OCI-LY7 (cell line): ENCODE data around the gene EGLN2.

Experiments used
- CTCF ChIP-seq: fragments of 200-600 bp; sonication (generic); conservative IDR thresholded peaks from 2 replicates; pipeline ENCODE4 v1.5.1; 2014; ENCODE audit warnings: mild to moderate bottlenecking, antibody characterized with exemption, low read length, moderate library complexity, mixed read lengths
- EZH2phosphoT487 ChIP-seq: fragments of 200-600 bp; sonication (generic); IDR thresholded peaks from 2 replicates; pipeline ENCODE4 v1.6.1; 2018; ENCODE audit warnings: low read depth, borderline replicate concordance, mild to moderate bottlenecking, mixed run types, antibody characterized with exemption, low read length, moderate library complexity, mixed read lengths

GRCh38 chr19:40754611-40755247 is 44.3 kb upstream of the EGLN2 start:
- TF ChIP-seq CTCF = no peak
- no peak for TF ChIP-seq EZH2phosphoT487
